ENCODE results near the gene F2RL3. TPM values are rescaled to one million over a fixed set of nuclear protein-coding genes. Genes with fewer than 3 reads are reported as not detected.

The F2RL3 gene
- total and polyA plus RNA-seq, 3 donors from 2014 or later, result 4.4 to 6.9 (median 4.6) TPM

- peak overlapping the region; percentile 61 to 74 for H3K4me3 ChIP-seq
- no peak for TF ChIP-seq POLR2A (IDR thresholded peaks at IDR 0.05)
- TF ChIP-seq, protein P1, sequence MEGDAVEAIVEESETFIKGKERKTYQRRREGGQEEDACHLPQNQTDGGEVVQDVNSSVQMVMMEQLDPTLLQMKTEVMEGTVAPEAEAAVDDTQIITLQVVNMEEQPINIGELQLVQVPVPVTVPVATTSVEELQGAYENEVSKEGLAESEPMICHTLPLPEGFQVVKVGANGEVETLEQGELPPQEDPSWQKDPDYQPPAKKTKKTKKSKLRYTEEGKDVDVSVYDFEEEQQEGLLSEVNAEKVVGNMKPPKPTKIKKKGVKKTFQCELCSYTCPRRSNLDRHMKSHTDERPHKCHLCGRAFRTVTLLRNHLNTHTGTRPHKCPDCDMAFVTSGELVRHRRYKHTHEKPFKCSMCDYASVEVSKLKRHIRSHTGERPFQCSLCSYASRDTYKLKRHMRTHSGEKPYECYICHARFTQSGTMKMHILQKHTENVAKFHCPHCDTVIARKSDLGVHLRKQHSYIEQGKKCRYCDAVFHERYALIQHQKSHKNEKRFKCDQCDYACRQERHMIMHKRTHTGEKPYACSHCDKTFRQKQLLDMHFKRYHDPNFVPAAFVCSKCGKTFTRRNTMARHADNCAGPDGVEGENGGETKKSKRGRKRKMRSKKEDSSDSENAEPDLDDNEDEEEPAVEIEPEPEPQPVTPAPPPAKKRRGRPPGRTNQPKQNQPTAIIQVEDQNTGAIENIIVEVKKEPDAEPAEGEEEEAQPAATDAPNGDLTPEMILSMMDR (IDR thresholded peaks at IDR 0.05), result no peak
- no peaks in the 10 kb centered on the region for H3K27me3 ChIP-seq
- H3K4me1 ChIP-seq, result peaks cover 14% of the 10 kb centered on the region
- no peak for DNase-seq
- WGBS, 2 donors, result 29 to 42% methylated on average over 27 of the region's 30 CpGs
- H3K36me3 ChIP-seq (ENCODE audit: low read depth, missing control alignments), result no peaks in the 10 kb centered on the region
- H3K27ac ChIP-seq, result peak overlapping the region; percentile 82
- intact Hi-C loops (cut with DNase I; ENCODE audit: low total_unique reads), result no loop called here
- no peaks in the 10 kb centered on the region for H3K9me3 ChIP-seq
Observed at GRCh38 chr19:16897856-16898161, 9.0 kb downstream of the F2RL3 start.

DNA sequence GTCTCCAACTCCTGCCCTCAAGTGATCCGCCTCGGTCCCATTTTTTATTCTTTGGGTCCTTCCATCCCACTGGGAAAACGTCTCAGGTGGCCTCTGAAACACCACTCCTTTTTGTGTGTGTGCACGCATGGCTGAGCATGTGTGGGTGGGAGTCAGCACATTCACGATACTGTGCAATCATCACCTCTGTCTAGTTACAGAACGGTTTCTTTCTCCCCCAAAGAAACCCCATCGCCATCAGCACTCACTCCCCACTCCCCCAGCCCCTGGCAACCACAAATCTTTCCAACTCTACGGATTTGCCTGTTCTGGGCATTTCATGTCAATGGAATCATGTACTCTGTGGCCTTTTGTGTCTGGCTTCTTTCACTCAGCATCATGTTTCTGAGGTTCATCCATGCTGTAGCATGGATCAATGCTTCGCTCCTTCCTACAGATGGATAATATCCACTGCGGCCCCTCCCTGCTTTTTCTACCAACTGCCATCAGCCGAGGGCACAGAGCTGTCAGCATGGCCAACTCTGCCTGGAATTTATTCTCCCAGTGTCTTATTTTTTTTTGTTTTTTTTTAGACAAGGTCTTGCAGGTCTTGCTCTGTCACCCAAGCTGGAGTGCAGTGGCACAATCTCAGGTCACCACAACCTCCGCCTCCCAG lies 9.7 kb downstream of the F2RL3 start:
- Histone ChIP-seq H3K4me1 (peaks cover 8% of the 10 kb centered on the region), H3K27ac (no peak overlapping the region), H3K4me3 (no peak overlapping the region), H3K36me3 (ENCODE audit: low read depth, missing control alignments) (no peaks in the 10 kb centered on the region), H3K27me3 (no peaks in the 10 kb centered on the region), H3K9me3 (no peaks in the 10 kb centered on the region)
- no peak for TF ChIP-seq POLR2A (IDR thresholded peaks at IDR 0.05)
- TF ChIP-seq, protein P1 (IDR thresholded peaks at IDR 0.05), result no peak
- intact Hi-C loops (cut with DNase I; ENCODE audit: low total_unique reads), result no loop called here
- no peak for DNase-seq
- WGBS, 2 donors, result 70 to 83% methylated on average over 12 of the region's 12 CpGs

DNA sequence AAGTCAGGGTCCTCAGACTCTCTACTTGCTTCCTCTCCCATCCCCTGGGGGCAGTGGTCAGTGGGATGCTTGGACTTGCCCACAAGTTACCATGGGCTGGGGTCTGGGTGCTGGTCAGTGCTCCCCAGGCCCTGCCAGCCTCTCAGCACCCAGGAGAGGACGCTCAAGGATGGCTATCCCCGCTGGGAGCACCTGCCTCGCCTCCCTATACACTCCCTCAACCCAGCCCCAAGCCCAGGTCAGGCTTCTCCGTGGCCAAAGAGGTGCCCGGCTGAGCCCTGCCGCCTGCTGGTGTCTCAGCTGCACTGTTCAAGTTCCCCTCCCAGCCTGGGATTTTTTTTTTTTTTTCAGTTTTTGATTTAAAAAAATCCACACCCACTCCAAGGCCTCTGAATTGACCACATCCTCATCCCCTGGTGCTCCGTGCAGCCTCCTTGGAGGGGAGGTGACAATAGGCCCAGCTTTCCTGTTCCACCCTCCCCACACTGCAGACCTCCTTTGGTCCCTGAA lies 10.8 kb downstream of the F2RL3 start:
- H3K4me1 ChIP-seq, result no peaks in the 10 kb centered on the region
- no peak overlapping the region for H3K4me3 ChIP-seq
- intact Hi-C loops (cut with DNase I; ENCODE audit: low total_unique reads), result no loop called here
- no peaks in the 10 kb centered on the region for H3K36me3 ChIP-seq (ENCODE audit: low read depth, missing control alignments)
- no peaks in the 10 kb centered on the region for H3K9me3 ChIP-seq
- TF ChIP-seq, protein P1 (IDR thresholded peaks at IDR 0.05), result peak; percentile 42 to 46 (median 44)
- no peak for TF ChIP-seq POLR2A (IDR thresholded peaks at IDR 0.05)
- no peak overlapping the region for H3K27ac ChIP-seq
- WGBS, 2 donors, result 55 to 73% methylated on average over 7 of the region's 7 CpGs
- peak; percentile 70 for DNase-seq
- H3K27me3 ChIP-seq, result no peaks in the 10 kb centered on the region

DNA sequence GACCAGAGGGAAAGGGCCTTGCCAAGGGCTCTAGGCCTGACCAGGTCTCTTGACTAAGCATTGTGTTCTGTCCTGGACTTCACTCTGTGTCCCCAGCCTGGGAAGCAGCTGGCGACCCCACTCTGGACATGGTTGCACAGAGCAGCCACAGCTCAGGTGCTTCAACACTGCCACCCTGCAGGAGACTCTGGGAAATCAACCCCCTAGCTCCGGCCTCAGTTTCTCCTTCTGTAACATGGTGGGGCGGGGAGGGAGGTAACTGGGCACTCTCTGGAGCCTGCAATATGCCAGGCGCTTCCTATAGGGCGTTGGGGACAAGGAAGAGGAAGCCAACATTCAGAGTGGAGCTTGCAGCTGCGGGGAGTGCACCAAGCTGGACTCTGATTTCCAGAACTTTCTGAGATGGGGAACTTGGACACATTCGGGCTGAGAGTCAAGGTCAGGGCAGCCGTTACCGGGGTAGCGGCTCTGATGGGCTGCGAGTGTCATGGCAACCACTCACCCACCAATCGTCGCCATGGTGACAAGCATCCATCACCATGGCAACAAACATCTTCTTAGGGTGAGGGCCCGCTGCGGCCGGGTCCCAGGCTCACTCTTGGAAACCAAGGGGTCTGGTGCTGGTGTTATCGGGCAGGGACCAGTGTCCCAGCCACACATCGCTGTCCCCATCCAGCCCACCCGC lies 12.8 kb downstream of the F2RL3 start:
- no peak overlapping the region for H3K4me3 ChIP-seq
- no peaks in the 10 kb centered on the region for H3K36me3 ChIP-seq (ENCODE audit: low read depth, missing control alignments)
- WGBS, 2 donors, result 67 to 71% methylated on average over 14 to 19 of the region's 19 CpGs
- intact Hi-C loops (cut with DNase I; ENCODE audit: low total_unique reads), result no loop called here
- H3K4me1 ChIP-seq, result no peaks in the 10 kb centered on the region
- peak; percentile 58 for DNase-seq
- no peak for TF ChIP-seq POLR2A (IDR thresholded peaks at IDR 0.05)
- TF ChIP-seq, protein P1 (IDR thresholded peaks at IDR 0.05), result no peak
- H3K9me3 ChIP-seq, result no peaks in the 10 kb centered on the region
- no peak overlapping the region for H3K27ac ChIP-seq
- no peaks in the 10 kb centered on the region for H3K27me3 ChIP-seq
